ENCODE data around the gene EIF4G3. TPM values are rescaled to one million over a fixed set of nuclear protein-coding genes. Genes with fewer than 3 reads are reported as not detected.

The EIF4G3 gene
- total RNA-seq, 2 donors from 2014 or later = 70.3 to 70.5 TPM

DNA sequence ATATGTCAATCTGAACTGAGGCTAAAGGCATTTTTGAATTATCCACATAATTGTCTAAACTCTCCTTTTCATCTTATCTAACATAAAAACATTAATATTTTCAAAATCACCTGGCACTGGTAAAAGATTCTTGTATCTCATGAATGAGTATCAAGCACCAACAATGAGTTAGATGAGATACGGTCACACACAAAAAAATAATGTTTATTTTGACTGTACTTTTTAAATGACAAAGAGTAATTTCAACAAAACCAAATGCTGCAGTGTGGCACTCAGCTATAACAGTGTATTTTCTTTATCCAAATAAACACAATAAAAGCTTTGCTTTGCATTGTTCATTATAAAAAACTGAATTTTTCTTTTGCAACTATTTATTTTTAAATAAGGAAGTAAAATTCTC, 59.5 kb downstream of the EIF4G3 start:
- no peak overlapping the region for H3K9ac ChIP-seq (ENCODE audit: low read depth in 2 of 2, low read length in 2 of 2)
- H3K27me3 ChIP-seq = no peaks in the 10 kb centered on the region
- intact Hi-C loops (cut with DNase I) = no loop called here
- H3K4me3 ChIP-seq = no peak overlapping the region
- DNase-seq = no peak
- TF ChIP-seq, protein P1, sequence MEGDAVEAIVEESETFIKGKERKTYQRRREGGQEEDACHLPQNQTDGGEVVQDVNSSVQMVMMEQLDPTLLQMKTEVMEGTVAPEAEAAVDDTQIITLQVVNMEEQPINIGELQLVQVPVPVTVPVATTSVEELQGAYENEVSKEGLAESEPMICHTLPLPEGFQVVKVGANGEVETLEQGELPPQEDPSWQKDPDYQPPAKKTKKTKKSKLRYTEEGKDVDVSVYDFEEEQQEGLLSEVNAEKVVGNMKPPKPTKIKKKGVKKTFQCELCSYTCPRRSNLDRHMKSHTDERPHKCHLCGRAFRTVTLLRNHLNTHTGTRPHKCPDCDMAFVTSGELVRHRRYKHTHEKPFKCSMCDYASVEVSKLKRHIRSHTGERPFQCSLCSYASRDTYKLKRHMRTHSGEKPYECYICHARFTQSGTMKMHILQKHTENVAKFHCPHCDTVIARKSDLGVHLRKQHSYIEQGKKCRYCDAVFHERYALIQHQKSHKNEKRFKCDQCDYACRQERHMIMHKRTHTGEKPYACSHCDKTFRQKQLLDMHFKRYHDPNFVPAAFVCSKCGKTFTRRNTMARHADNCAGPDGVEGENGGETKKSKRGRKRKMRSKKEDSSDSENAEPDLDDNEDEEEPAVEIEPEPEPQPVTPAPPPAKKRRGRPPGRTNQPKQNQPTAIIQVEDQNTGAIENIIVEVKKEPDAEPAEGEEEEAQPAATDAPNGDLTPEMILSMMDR (IDR thresholded peaks at IDR 0.05) = no peak
- H3K27ac ChIP-seq = peak overlapping the region; percentile 42
- no peaks in the 10 kb centered on the region for H3K36me3 ChIP-seq
- H3K4me1 ChIP-seq = peaks cover 3% of the 10 kb centered on the region
- H3K9me3 ChIP-seq = no peaks in the 10 kb centered on the region

DNA sequence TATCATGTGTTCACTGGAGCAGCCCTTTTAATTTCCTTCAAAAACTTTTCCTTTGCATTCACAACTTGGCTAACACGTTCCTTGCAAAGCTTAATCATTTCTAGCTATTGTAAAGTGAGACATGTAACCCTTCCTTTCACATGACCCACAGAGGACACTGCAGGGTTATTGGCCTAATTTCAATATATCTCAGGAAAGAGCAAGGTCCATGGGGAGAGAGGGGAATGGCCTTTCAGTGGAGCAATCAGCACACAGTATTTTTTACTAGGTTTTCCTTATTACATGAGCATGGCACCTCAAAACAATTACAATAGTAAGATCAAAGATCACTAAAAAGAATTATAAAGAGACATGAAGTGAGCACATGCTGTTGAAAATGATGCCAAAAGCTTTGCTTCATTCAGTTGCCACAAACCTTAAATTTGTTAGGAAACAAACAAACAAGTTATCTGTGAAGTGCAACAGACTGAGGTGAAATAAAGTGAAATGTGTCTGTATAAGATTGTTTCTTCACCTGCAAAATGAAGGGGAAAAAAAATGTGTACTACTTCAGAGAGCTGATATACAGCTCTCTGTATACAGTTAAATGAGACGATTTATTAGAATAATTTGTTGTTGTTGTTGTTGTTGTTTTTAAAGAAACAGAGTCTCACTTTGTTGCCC, 61.5 kb downstream of the EIF4G3 start:
- Histone ChIP-seq H3K4me1 (peaks cover 12% of the 10 kb centered on the region), H3K27ac (peak overlapping the region; percentile 72), H3K27me3 (no peaks in the 10 kb centered on the region), H3K9ac (ENCODE audit: low read depth in 2 of 2, low read length in 2 of 2) (peak overlapping the region in 1 of 2 donors; percentile 62), H3K36me3 (no peaks in the 10 kb centered on the region), H3K9me3 (no peaks in the 10 kb centered on the region), H3K4me3 (no peak overlapping the region)
- peak; percentile 70 for DNase-seq
- TF ChIP-seq, protein P1 (IDR thresholded peaks at IDR 0.05) = no peak
- intact Hi-C loops (cut with DNase I) = no loop called here

DNA sequence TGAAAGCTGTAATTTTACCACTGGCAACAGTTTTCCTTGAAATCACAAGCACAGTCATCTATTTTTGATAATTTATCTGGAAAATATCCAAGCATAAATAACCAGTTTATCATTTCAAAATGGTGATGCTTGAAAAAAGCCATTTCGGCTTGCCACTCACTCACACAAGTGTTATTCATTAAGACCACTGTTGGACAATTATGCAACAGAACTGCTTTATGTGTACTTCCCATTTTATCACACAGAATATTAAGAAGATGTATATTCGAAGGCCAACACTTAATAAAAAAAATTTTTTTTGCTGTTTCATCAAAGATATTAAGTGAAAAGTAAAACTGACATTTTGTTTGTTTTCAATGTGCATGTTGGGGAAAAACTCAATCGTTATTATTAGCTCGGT, 62.3 kb downstream of the EIF4G3 start:
- H3K4me1 ChIP-seq = peaks cover 12% of the 10 kb centered on the region
- H3K27ac ChIP-seq = peak overlapping the region; percentile 72
- H3K9ac ChIP-seq (ENCODE audit: low read depth in 2 of 2, low read length in 2 of 2) = peak overlapping the region in 1 of 2 donors; percentile 14
- H3K4me3 ChIP-seq = no peak overlapping the region
- intact Hi-C loops (cut with DNase I) = no loop called here
- no peak for DNase-seq
- no peaks in the 10 kb centered on the region for H3K36me3 ChIP-seq
- H3K9me3 ChIP-seq = no peaks in the 10 kb centered on the region
- H3K27me3 ChIP-seq = no peaks in the 10 kb centered on the region
- TF ChIP-seq, protein P1 (IDR thresholded peaks at IDR 0.05) = no peak

DNA sequence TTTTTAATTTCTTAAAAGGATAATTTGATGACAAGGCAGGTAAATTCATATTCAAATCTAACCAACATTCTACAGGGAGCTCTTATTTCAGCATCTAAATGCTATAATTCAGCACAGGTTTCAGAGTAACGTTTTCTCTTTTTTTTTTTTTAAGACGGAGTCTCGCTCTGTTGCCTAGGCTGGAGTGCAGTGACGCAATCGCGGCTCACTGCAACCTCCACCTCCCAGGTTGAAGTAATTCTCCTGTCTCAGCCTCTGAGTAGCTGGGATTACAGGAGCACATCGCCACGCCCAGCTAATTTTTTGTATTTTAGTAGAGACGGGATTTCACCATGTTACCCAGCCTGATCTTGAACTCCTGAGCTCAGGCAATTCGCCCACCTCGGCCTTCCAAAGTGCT, 66.5 kb downstream of the EIF4G3 start:
- Histone ChIP-seq H3K27me3 (no peaks in the 10 kb centered on the region), H3K27ac (no peak overlapping the region), H3K4me3 (no peak overlapping the region), H3K36me3 (no peaks in the 10 kb centered on the region), H3K9ac (ENCODE audit: low read depth in 2 of 2, low read length in 2 of 2) (no peak overlapping the region), H3K9me3 (no peaks in the 10 kb centered on the region), H3K4me1 (peaks cover 12% of the 10 kb centered on the region)
- intact Hi-C loops (cut with DNase I) = no loop called here
- no peak for DNase-seq
- TF ChIP-seq, protein P1 (IDR thresholded peaks at IDR 0.05) = no peak

DNA sequence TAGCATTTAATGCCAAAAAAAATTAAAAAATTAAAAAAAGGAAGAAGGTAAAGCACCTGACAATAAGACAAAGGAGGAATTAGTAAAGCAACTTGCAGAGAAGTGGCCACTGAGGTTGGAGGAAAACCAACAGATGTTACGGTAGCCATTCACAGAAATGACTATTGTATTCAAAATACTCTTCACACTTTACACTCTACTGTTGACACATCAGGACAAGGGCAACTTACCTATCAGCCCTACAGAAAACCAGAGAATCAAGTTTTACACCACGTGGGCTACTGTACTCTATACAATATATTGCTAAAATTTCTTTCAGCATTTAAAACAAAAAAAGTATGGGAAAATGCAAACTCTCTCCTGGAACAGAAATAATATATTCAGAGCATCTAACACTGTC, 70.0 kb downstream of the EIF4G3 start:
- H3K4me3 ChIP-seq = no peak overlapping the region
- H3K36me3 ChIP-seq = no peaks in the 10 kb centered on the region
- H3K27ac ChIP-seq = no peak overlapping the region
- intact Hi-C loops (cut with DNase I) = no loop called here
- peaks cover 8% of the 10 kb centered on the region for H3K4me1 ChIP-seq
- H3K27me3 ChIP-seq = no peaks in the 10 kb centered on the region
- H3K9ac ChIP-seq (ENCODE audit: low read depth in 2 of 2, low read length in 2 of 2) = no peak overlapping the region
- no peak for DNase-seq
- TF ChIP-seq, protein P1 (IDR thresholded peaks at IDR 0.05) = no peak
- H3K9me3 ChIP-seq = no peaks in the 10 kb centered on the region
